Esophagus (tissue), 2 donors: ENCODE measurements around the gene TCEANC2. TPM values are rescaled to one million over a fixed set of nuclear protein-coding genes. Genes with fewer than 3 reads are reported as not detected.

ENCODE experiments used
- H3K27ac ChIP-seq, 2 donors: one replicate each; pipeline ENCODE4 v1.5.1; 2013; ENCODE audit warnings: low read depth in 2 of 2, mild to moderate bottlenecking in 2 of 2, inconsistent platforms in 1 of 2, low read length in 1 of 2, moderate library complexity in 1 of 2
- H3K27me3 ChIP-seq, 2 donors: one replicate each; pipeline ENCODE4 v1.6.1; 2013; ENCODE audit warnings: low read length in 2 of 2, control low read depth in 1 of 2, mild to moderate bottlenecking in 1 of 2; ENCODE audit not compliant: insufficient read depth in 2 of 2, control insufficient read depth in 1 of 2
- H3K36me3 ChIP-seq, 2 donors: one replicate each; pipeline ENCODE4 v1.6.1; 2013; ENCODE audit warnings: low read length in 1 of 2; ENCODE audit not compliant: control insufficient read depth in 2 of 2, insufficient read depth in 2 of 2
- H3K4me1 ChIP-seq, 2 donors: one replicate each; pipeline ENCODE4 v1.6.1; 2013; ENCODE audit warnings: low read length in 1 of 2; ENCODE audit not compliant: control insufficient read depth in 2 of 2, insufficient read depth in 2 of 2
- H3K4me3 ChIP-seq, 2 donors: one replicate each; pipeline ENCODE4 v1.5.1; 2013; ENCODE audit warnings: low read length in 2 of 2, mild to moderate bottlenecking in 2 of 2, low read depth in 1 of 2, moderate library complexity in 1 of 2
- H3K9me3 ChIP-seq, 2 donors: one replicate each; pipeline ENCODE4 v1.6.1; 2013; ENCODE audit warnings: mild to moderate bottlenecking in 2 of 2, low read depth in 1 of 2, low read length in 1 of 2, moderate library complexity in 1 of 2; ENCODE audit not compliant: control insufficient read depth in 2 of 2, insufficient read depth in 1 of 2
- WGBS, 2 donors: extraction: QIAGEN DNeasy Blood & Tissue Kit; methylation state at CpG; one replicate each; pipeline ENCODE4 v1.1.7; 2013; 5-methylcytosine and 5-hydroxymethylcytosine counted together
- polyA plus RNA-seq, 2 donors: library from polyadenylated mRNA; stranded (reverse); fragments of 200-250 nt; gene quantifications; one replicate each; pipeline ENCODE4 v1.2.3, GENCODE V29; 2013
- donor health status: healthy with polysubstance abuse.
- donor health status: Bipolar disorder and iron deficiency.

TCEANC2 gene
- polyA plus RNA-seq, 2 donors: 1.4 to 1.7 TPM

DNA sequence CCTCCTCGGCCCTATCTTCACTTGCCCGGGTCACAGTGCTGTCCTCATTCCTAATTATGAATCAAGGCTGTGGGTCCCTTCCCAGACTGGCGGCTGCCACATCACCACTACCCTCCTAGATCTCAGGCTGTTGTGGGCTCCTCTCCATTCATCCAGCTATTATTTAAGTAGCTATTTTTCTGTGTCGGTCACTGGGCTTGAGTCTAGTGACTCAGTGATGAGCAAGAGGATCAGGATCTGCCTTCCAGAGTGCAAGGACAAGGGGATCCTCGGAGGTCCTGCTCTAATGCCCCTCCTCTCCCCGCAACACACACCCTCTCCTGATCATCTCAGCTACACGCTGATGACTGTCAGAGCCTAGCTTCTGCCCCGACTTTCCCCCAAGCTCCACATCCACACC is 65.3 kb downstream of the TCEANC2 start:
- WGBS, 2 donors: 89 to 90% methylated on average over 8 of the region's 8 CpGs
- no peaks in the 10 kb centered on the region for H3K27me3 ChIP-seq
- H3K36me3 ChIP-seq: no peaks in the 10 kb centered on the region
- no peaks in the 10 kb centered on the region for H3K9me3 ChIP-seq
- peaks cover 0 to 4% of the 10 kb centered on the region in 2 donors for H3K4me1 ChIP-seq
- H3K27ac ChIP-seq: no peak overlapping the region
- H3K4me3 ChIP-seq: no peak overlapping the region

DNA sequence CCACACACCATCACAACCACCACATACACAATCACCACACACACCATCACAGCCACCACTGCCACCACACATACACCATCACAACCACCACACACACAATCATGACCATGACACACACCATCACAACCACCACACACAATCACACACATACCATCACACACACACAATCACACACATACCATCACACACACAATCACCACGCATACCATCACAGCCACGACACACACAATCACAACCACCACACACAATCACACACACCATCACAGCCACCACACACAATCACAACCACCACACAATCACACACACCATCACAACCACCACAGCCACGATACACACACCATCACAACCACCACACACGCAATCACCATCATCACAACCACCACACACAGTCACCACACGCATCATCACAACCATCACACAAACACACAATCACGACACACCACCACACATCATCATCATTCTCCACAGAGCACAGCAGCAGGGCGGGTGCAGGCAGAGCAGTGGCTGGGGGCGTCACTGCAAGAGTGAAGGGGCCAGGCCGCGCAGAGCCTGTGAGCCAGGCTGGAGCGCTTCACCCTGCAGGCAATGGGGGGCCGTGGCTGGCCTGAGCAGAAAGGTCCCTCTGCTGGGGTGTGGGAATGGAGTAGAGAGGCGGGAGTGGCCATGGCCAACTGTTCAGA is 66.8 kb downstream of the TCEANC2 start:
- H3K4me1 ChIP-seq: peaks cover 0 to 4% of the 10 kb centered on the region in 2 donors
- no peaks in the 10 kb centered on the region for H3K9me3 ChIP-seq
- no peak overlapping the region for H3K4me3 ChIP-seq
- H3K36me3 ChIP-seq: no peaks in the 10 kb centered on the region
- H3K27me3 ChIP-seq: no peaks in the 10 kb centered on the region
- no peak overlapping the region for H3K27ac ChIP-seq
- WGBS, 2 donors: 94% methylated on average over 13 of the region's 13 CpGs

DNA sequence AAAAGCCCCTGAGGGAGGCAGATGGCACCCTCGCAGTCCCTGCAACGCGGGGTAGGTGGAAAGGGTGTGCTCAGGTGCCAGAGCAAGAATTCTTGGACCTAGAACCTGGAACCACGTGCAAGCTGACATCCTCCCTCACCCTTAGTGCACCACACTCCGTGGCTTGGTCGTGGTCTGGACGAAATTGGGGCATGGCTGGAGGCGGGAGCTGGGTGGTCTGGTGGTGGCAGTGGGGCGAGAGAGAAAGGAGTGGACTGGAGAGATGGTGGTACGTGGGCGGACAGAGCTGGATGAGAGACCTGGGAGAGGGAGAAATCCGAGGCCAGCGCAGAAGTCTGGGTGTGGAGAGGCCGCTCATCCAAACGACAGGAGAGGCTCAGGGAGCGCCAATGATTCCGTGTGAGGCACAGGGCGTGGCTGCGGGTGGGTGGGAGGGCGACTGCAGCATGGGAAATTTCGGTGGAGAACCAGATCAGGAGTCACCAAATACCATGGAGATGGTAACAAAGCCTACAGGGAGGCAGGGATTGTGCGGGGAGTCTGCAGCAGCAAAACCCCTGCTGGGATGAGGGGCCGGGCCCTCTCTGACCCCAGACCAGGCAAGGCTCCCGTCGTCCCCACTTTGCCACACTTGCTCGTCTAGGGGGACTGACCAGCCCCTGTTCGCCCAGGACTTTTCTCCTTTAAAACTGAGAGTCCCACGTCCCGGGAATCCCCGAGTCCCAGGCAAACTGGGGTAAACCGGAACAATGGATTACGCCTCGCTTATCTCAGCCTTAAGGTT is 67.5 kb downstream of the TCEANC2 start:
- WGBS, 2 donors: 56 to 61% methylated on average over 32 to 33 of the region's 33 CpGs
- no peak overlapping the region for H3K4me3 ChIP-seq
- H3K27ac ChIP-seq: no peak overlapping the region
- H3K27me3 ChIP-seq: no peaks in the 10 kb centered on the region
- no peaks in the 10 kb centered on the region for H3K9me3 ChIP-seq
- H3K36me3 ChIP-seq: no peaks in the 10 kb centered on the region
- peaks cover 0 to 4% of the 10 kb centered on the region in 2 donors for H3K4me1 ChIP-seq

DNA sequence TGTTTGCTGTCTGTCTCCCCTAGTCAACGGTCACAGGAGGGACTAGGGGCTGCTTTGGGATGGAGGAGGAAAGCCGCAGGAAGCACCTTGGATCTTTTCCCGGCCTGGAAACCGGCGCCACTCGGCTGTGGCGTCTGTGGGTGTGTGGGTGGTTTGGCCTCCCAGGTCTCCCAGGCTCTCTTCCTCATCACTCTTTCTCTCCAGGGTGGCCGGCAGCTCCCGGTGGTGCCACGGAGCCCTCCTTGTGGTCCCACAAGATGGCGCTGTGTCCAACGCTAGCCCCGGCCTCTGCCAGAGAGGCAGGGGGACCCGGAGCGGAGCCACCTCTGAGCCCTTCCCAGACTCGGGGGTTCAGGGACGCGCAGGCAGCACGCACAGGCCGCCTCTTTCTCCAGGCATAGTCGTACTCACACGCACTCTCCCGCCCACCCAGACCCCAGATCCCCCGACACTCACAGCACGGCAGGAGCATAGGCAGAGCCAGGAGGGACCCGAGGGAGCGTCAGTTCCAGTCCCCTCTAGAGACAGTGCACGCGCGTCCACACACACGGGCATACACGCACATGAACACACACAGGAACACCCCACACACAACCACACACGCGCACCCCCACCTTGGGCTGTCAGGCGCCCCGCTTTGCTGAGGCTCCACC is 68.2 kb downstream of the TCEANC2 start:
- no peak overlapping the region for H3K27ac ChIP-seq
- H3K4me3 ChIP-seq: no peak overlapping the region
- H3K27me3 ChIP-seq: no peaks in the 10 kb centered on the region
- no peaks in the 10 kb centered on the region for H3K36me3 ChIP-seq
- 6 to 8% methylated on average over 32 to 36 of the region's 36 CpGs for whole genome bisulfite sequencing, 2 donors
- no peaks in the 10 kb centered on the region for H3K9me3 ChIP-seq
- peaks cover 0 to 4% of the 10 kb centered on the region in 2 donors for H3K4me1 ChIP-seq

DNA sequence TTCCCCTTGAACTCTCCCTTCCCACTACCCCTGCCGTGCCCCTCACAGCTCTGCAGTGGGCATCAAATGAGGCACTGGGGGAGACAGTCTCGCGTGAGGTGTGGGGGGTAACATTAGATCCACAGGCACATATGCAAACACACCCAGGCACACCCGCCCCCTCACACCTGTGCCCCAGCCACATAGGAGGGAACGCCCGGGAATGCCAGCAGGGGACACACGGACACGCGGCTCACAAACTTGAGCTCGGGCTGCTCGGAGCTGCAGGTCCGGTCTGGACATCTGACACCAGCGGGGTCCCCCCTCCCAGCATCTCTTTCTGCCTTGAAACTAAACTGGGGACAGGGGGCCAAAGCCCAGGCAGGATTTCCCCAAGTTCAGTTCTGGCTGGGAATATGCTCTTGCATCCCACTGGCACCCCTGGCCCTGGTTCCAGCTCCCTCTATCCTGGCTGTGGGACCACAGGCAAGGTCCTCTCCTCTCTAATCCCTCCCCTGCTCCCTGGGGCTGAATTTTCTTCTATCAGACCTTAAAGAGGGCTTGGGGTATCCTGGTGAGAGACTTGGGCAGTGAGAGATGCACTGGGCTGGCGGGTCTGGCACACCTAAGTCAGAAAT is 68.8 kb downstream of the TCEANC2 start:
- 50 to 55% methylated on average over 13 to 14 of the region's 14 CpGs for WGBS, 2 donors
- H3K9me3 ChIP-seq: no peaks in the 10 kb centered on the region
- H3K4me3 ChIP-seq: no peak overlapping the region
- no peaks in the 10 kb centered on the region for H3K36me3 ChIP-seq
- H3K27me3 ChIP-seq: no peaks in the 10 kb centered on the region
- H3K4me1 ChIP-seq: peaks cover 0 to 4% of the 10 kb centered on the region in 2 donors
- H3K27ac ChIP-seq: no peak overlapping the region

DNA sequence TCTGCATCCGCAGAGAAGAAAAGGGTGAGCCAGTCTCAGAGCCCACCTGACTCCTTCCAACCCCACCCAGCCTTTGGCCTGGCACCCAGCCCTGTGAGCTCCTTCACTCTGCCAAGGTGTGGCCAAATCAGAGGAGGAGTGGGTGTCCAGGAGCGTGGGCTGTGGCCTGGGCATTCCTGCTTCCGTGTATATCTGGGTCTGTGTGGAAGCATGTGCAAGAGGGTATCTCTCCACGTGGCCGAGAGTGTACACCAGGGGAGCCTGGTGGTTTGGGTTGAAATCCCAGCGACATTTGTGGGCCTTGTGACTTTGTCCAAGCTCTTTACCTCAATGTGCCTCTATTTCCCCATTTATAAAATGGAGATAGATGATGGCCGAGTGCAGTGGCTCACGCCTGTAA is 69.6 kb downstream of the TCEANC2 start:
- 91% methylated on average over 8 of the region's 8 CpGs for WGBS, 2 donors
- H3K27ac ChIP-seq: no peak overlapping the region
- peaks cover 0 to 4% of the 10 kb centered on the region in 2 donors for H3K4me1 ChIP-seq

DNA sequence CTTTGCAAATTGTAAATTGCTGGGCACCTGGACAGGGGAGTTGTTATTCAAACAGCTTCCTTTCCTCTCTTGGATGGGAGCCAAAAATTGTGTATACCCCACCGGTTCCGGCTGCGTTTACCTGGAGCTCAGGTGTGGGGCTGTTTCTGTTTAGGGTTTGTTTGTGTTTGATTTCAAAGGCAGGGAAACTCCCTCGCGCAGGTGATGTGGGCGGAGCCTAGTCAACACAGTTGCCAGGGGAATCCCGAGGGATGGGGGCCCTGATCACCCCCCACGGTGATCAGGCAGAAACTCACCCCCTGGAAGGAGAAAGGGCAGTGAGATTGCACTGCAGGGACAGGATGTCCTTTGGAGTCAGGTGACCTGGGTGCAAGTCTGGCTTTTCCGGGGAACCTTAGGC is 71.1 kb downstream of the TCEANC2 start:
- Histone ChIP-seq H3K36me3 (no peaks in the 10 kb centered on the region), H3K9me3 (peaks cover 0 to 1% of the 10 kb centered on the region in 2 donors), H3K27me3 (no peaks in the 10 kb centered on the region), H3K4me3 (no peak overlapping the region), H3K27ac (no peak overlapping the region), H3K4me1 (peaks cover 0 to 4% of the 10 kb centered on the region in 2 donors)
- WGBS, 2 donors: 44 to 46% methylated on average over 9 of the region's 9 CpGs

More for the DNA sequence above, 69.6 kb downstream of the TCEANC2 start:
- H3K4me3 ChIP-seq: no peak overlapping the region
- no peaks in the 10 kb centered on the region for H3K27me3 ChIP-seq
- H3K36me3 ChIP-seq: no peaks in the 10 kb centered on the region
- no peaks in the 10 kb centered on the region for H3K9me3 ChIP-seq

DNA sequence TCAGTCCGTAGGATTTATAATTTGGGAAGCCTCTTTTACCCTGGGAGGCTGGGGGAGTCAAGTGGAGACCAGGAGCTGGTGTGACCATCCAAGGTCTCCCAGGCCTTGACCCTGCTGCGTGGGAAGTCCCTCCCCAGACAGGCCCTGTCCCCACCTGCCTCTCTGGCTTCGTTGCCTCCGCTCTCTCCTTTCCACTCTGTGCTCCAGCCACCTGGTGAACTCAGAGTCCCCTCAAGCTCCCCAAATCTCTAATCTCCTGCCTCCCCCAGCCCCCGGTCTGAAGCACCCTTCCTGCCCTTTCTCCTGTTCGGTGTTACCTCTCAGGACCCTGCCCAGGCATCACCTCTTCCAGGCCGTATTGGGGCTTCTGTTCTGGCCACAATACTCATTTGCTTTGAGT is 71.5 kb downstream of the TCEANC2 start:
- peaks cover 0 to 4% of the 10 kb centered on the region in 2 donors for H3K4me1 ChIP-seq
- no peak overlapping the region for H3K27ac ChIP-seq
- H3K27me3 ChIP-seq: no peaks in the 10 kb centered on the region
- H3K36me3 ChIP-seq: no peaks in the 10 kb centered on the region
- H3K4me3 ChIP-seq: no peak overlapping the region
- 89 to 91% methylated on average over 7 of the region's 7 CpGs for whole genome bisulfite sequencing, 2 donors
- H3K9me3 ChIP-seq: peaks cover 0 to 2% of the 10 kb centered on the region in 2 donors

DNA sequence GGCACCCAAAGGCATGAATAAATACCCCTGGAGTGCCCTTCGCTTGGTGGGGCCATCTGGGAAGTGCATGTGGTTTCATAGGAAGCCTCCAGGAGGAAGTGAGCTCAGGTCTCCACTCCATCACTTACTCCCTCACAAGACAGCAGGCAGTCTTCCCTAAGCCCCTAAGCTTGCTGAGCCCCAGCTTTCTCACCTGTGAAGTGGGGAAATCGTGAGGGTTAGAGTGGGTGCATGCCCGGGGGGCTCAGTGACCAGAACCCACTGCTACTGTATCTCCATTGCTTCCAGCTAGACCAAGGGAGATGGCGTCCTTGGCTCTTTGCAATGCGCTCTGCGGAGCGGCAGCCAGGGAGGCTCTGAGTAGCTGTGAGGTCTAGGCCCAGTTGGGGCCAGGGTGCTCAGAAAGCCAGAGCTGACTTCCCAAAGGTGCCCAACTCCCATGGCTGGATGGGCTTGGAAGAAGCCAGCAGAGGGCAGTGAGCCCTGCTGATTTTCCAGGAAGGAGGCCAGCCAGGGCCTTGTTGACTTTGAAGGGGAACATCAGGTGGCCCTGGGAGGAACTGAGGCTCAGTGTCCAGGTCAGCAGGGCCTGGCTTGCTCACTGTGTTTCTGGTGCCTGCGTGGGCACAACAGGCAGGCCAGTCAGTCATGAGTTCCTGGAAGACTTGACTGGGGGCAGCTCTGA is 72.1 kb downstream of the TCEANC2 start:
- H3K9me3 ChIP-seq: peaks cover 0 to 2% of the 10 kb centered on the region in 2 donors
- H3K4me3 ChIP-seq: no peak overlapping the region
- no peaks in the 10 kb centered on the region for H3K27me3 ChIP-seq
- H3K4me1 ChIP-seq: peaks cover 0 to 4% of the 10 kb centered on the region in 2 donors
- 90 to 92% methylated on average over 8 of the region's 8 CpGs for WGBS, 2 donors
- H3K27ac ChIP-seq: no peak overlapping the region
- H3K36me3 ChIP-seq: no peaks in the 10 kb centered on the region
